Thyroid gland (tissue), 4 donors: ENCODE results near the gene CAMTA1.

Experiments used
- CTCF ChIP-seq, 6 experiments: fragments of 200-600 bp in 3 of 6; fragments of 450-650 bp in 3 of 6; sonication (generic) in 3 of 6; IDR thresholded peaks; one replicate each; pipeline ENCODE4 v1.5.1; 2016 to 2019; ENCODE audit warnings: antibody characterized with exemption in 6 of 6, mild to moderate bottlenecking in 2 of 6, inconsistent platforms in 1 of 6, moderate library complexity in 1 of 6
- POLR2A ChIP-seq, 2 donors: fragments of 450-650 bp; IDR thresholded peaks; one replicate each; pipeline ENCODE4 v1.6.1; 2017; ENCODE audit warnings: antibody characterized with exemption in 2 of 2, mild to moderate bottlenecking in 2 of 2, moderate library complexity in 1 of 2

- TF ChIP-seq CTCF (IDR thresholded peaks at IDR 0.05) (no peak), POLR2A (IDR thresholded peaks at IDR 0.05) (no peak)
These were observed 223.9 kb downstream of the CAMTA1 start for GRCh38 chr1:7008975-7009740.
